ENCODE data around the gene FOXO6. TPM values are rescaled to one million over a fixed set of nuclear protein-coding genes. Genes with fewer than 3 reads are reported as not detected.

Gene FOXO6
- total and polyA plus RNA-seq, 10 of the 15 experiments (the other 5 are each of a cell fraction or from before 2014, with no cell fraction given), result 0.37 TPM; not detected in 9

DNA sequence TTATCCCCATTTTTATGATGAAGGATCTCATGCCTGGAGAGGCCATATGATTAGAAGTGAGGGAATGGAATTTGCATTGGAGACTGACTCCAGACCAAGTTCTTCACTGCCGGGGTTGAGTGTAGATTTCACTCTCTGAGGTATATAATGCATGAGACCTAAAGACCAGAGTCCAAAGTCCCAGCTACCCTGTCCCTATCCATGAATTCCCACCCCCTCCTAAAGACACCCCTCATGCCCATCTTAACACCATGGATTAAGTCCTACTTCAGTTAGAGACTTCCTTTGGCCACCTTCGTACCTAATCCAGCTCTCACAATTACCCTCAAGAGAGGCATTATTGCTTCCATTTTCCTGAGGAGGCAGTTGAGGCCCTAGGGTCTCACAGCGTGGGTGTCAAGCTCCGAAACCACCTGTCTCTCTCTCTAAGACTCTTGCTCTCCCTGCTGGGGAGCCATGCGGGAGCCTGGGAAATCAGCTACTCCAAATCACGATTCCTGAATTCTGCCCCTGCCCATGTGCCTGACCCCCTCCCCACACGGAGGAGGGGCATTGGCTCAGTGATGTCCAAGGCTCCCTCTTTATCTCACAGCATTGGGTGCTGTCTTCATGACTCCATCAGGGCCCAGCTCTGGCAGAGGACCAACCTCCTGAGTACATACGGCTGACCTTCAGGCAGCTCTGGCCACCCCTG is 11.7 kb upstream of the FOXO6 start:
- BruUV-seq (replicated peaks), result no TSS peak
- DNase-seq (ENCODE audit: low read depth, low spot score), result no peak
- no peak for TF ChIP-seq RB1 (IDR thresholded peaks at IDR 0.05; ENCODE audit: borderline replicate concordance)
- SMC1A ChIA-PET (ENCODE audit: uncharacterized antibody, unreplicated experiment), result no interaction called here
- no peak overlapping the region for H2AFZ ChIP-seq (ENCODE audit: control insufficient read depth, low read depth, low read length)
- RAD21 ChIA-PET (ENCODE audit: unreplicated experiment), result no interaction called here
- ATAC-seq, result no peak
- no peaks in the 10 kb centered on the region for H4K20me1 ChIP-seq (ENCODE audit: control insufficient read depth, insufficient read depth)
- no peaks in the 10 kb centered on the region for H3K27me3 ChIP-seq (replicated peaks in 1 of 2; ENCODE audit: control insufficient read depth in 2 of 2, insufficient read depth in 2 of 2, low read length in 1 of 2)
- no peak overlapping the region for H3K27ac ChIP-seq (ENCODE audit: control insufficient read depth, insufficient read depth)
- no peak overlapping the region for H3K9ac ChIP-seq (ENCODE audit: control insufficient read depth, insufficient read depth, low read length)
- no peaks in the 10 kb centered on the region for H3K36me3 ChIP-seq (ENCODE audit: control insufficient read depth in 2 of 2, insufficient read depth in 2 of 2, low read length in 1 of 2)
- peaks cover 14% of the 10 kb centered on the region for H3K4me1 ChIP-seq (ENCODE audit: control insufficient read depth, insufficient read depth, low read length)
- FAIRE-seq, result no peak
- H3K4me3 ChIP-seq, result no peak overlapping the region
- H3K79me2 ChIP-seq (ENCODE audit: control insufficient read depth, insufficient read depth, low read length), result no peaks in the 10 kb centered on the region
- WGBS (ENCODE audit: insufficient coverage, insufficient replicate concordance, low lambda C conversion rate, missing lambda C conversion rate), result 56% methylated on average over 8 of the region's 8 CpGs
- in situ Hi-C loops (cut with MboI), result no loop called here
- intact Hi-C loops (cut with micrococcal nuclease; ENCODE audit: unreplicated experiment), result no loop called here
- no peak overlapping the region for H3K4me2 ChIP-seq (ENCODE audit: control insufficient read depth, insufficient read depth)
- H3K9me3 ChIP-seq (replicated peaks; ENCODE audit: control insufficient read depth, insufficient read depth, low read length), result no peaks in the 10 kb centered on the region; the same call in 2 of the 3 replicates
- POLR2A ChIA-PET, result no interaction called here
- CTCF ChIA-PET, result interaction anchor here (2.1 kb wide), 1 partner anchor 11 kb away, joined by 4 read pairs; no protein-coding TSS in a partner anchor

DNA sequence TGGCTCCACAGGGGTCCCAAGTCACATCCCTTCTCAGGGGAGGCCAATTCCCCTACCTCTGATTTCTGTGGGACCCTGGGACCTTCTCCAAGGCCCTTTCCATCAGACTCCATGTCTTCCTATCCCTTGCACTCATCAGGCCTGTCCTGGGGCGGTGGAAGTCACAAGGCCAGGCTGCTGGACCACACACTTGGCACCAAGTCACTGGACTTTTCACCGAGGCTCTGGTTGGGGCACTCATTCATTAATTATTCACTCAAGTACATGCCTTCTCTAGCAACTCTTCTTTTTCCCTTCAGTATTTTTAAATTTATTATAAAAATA is 11.2 kb upstream of the FOXO6 start:
- no peak for FAIRE-seq
- Histone ChIP-seq H3K4me3 (no peak overlapping the region), H3K79me2 (ENCODE audit: control insufficient read depth, insufficient read depth, low read length) (no peaks in the 10 kb centered on the region), H3K36me3 (ENCODE audit: control insufficient read depth in 2 of 2, insufficient read depth in 2 of 2, low read length in 1 of 2) (no peaks in the 10 kb centered on the region), H3K4me1 (ENCODE audit: control insufficient read depth, insufficient read depth, low read length) (peaks cover 14% of the 10 kb centered on the region), H4K20me1 (ENCODE audit: control insufficient read depth, insufficient read depth) (no peaks in the 10 kb centered on the region), H3K27me3 (replicated peaks in 1 of 2; ENCODE audit: control insufficient read depth in 2 of 2, insufficient read depth in 2 of 2, low read length in 1 of 2) (no peaks in the 10 kb centered on the region), H3K27ac (ENCODE audit: control insufficient read depth, insufficient read depth) (no peak overlapping the region), H3K9ac (ENCODE audit: control insufficient read depth, insufficient read depth, low read length) (no peak overlapping the region), H3K9me3 (replicated peaks; ENCODE audit: control insufficient read depth, insufficient read depth, low read length) (no peaks in the 10 kb centered on the region; the same call in 2 of the 3 replicates), H3K4me2 (ENCODE audit: control insufficient read depth, insufficient read depth) (no peak overlapping the region), H2AFZ (ENCODE audit: control insufficient read depth, low read depth, low read length) (no peak overlapping the region)
- SMC1A ChIA-PET (ENCODE audit: uncharacterized antibody, unreplicated experiment), result no interaction called here
- in situ Hi-C loops (cut with MboI), result no loop called here
- DNase-seq (ENCODE audit: low read depth, low spot score), result no peak
- intact Hi-C loops (cut with micrococcal nuclease; ENCODE audit: unreplicated experiment), result no loop called here
- ATAC-seq, result no peak
- WGBS (ENCODE audit: insufficient coverage, insufficient replicate concordance, low lambda C conversion rate, missing lambda C conversion rate), result 39% methylated on average over 2 of the region's 2 CpGs
- BruUV-seq (replicated peaks), result no TSS peak
- no peak for TF ChIP-seq FOS (IDR thresholded peaks at IDR 0.05; ENCODE audit: borderline replicate concordance, extremely low read depth, insufficient read length)
- no peak for TF ChIP-seq SPI1 (IDR thresholded peaks at IDR 0.05; ENCODE audit: borderline replicate concordance, insufficient read depth, low read depth, low read length)
- no peak for TF ChIP-seq SUPT20H (IDR thresholded peaks at IDR 0.05; ENCODE audit: borderline replicate concordance, control insufficient read depth, low read depth, low read length)
- TF ChIP-seq, protein P1, sequence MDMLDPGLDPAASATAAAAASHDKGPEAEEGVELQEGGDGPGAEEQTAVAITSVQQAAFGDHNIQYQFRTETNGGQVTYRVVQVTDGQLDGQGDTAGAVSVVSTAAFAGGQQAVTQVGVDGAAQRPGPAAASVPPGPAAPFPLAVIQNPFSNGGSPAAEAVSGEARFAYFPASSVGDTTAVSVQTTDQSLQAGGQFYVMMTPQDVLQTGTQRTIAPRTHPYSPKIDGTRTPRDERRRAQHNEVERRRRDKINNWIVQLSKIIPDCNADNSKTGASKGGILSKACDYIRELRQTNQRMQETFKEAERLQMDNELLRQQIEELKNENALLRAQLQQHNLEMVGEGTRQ (IDR thresholded peaks at IDR 0.05; ENCODE audit: borderline replicate concordance, low read depth, low read length), result no peak
- RAD21 ChIA-PET (ENCODE audit: unreplicated experiment), result no interaction called here
- CTCF ChIA-PET, result interaction anchor here (2.1 kb wide), 1 partner anchor 10 kb away, joined by 4 read pairs; no protein-coding TSS in a partner anchor
- POLR2A ChIA-PET, result no interaction called here
